GM13977 (cell line): Measurements from ENCODE around the gene SLAMF1.
A peak's percentile ranks its signal among the peaks of the same experiment; 100 is the strongest.

Experiments
- DNase-seq: peaks from one replicate; pipeline ENCODE4 v3.0.0; 2012; ENCODE audit warnings: low spot score
- CTCF ChIP-seq: IDR thresholded peaks from 2 replicates; pipeline ENCODE4 v1.5.1; 2012; ENCODE audit warnings: mild to moderate bottlenecking, control low read depth; ENCODE audit not compliant: insufficient read depth; ENCODE audit errors: extremely low read depth, missing control alignments
- in situ Hi-C: fragments of 300-500 bp; cut with MboI; formaldehyde crosslinking; loops from one replicate; pipeline ENCODE4 v1.12.0; 2022; ENCODE audit warnings: low sequenced_read_pairs, low pct_unique_long_range_greater_than_20kb, mixed read lengths, inconsistent platforms; ENCODE audit not compliant: unreplicated experiment

SLAMF1 gene

GRCh38 chr1:160624464-160624863 is 22.4 kb downstream of the SLAMF1 start:
- in situ Hi-C loops = no loop called here
- no peak for TF ChIP-seq CTCF
- no peak for DNase-seq

- in situ Hi-C loops = no loop called here
- DNase-seq = no peak
- no peak for TF ChIP-seq CTCF
These were observed 23.0 kb downstream of the SLAMF1 start for GRCh38 chr1:160623862-160624261.

- in situ Hi-C loops = no loop called here
- no peak for TF ChIP-seq CTCF
- peak; percentile 37 for DNase-seq
These were observed 23.6 kb downstream of the SLAMF1 start for GRCh38 chr1:160623227-160623633.

GRCh38 chr1:160622501-160623226 is 24.2 kb downstream of the SLAMF1 start:
- TF ChIP-seq CTCF = no peak
- no peak for DNase-seq
- in situ Hi-C loops = no loop called here

GRCh38 chr1:160621633-160622413 is 25.0 kb downstream of the SLAMF1 start:
- no peak for DNase-seq
- in situ Hi-C loops = no loop called here

More at GRCh38 chr1:160621633-160622413, 25.0 kb downstream of the SLAMF1 start:
- no peak for TF ChIP-seq CTCF
